Activated CD8-positive, alpha-beta T cell treated with anti-CD3 and anti-CD28 coated beads for 36 hours (primary cell): ENCODE results near the gene OTULIN. TPM values are rescaled to one million over a fixed set of nuclear protein-coding genes. Genes with fewer than 3 reads are reported as not detected.

Experiments used
- ATAC-seq: fragments of 200-7000 bp; cut with Tn5 transposase; one replicate; pipeline ENCODE4 v1.10.0; 2021; ENCODE audit warnings: mild to moderate bottlenecking, moderate library complexity
- CTCF ChIA-PET: fragments of 350-600 bp; sonication (Branson Sonifier 250); formaldehyde crosslinking; loops from one replicate; lab custom pipeline; 2021; ENCODE audit warnings: antibody characterized with exemption; lab: Charles Lee
- POLR2A ChIA-PET: fragments of 350-600 bp; sonication (Branson Sonifier 250); formaldehyde crosslinking; loops from one replicate; lab custom pipeline; 2021; ENCODE audit warnings: antibody characterized with exemption; lab: Charles Lee
- DNase-seq: peaks from one replicate; pipeline ENCODE4 v3.0.0-alpha.2; 2020
- H3K27ac Mint-ChIP-seq: one replicate; pipeline ENCODE4 v1.8.0; 2021; ENCODE audit warnings: mild to moderate bottlenecking, mixed read lengths
- H3K27me3 Mint-ChIP-seq: one replicate; pipeline ENCODE4 v1.8.0; 2021; ENCODE audit warnings: mixed read lengths
- H3K36me3 Mint-ChIP-seq: one replicate; pipeline ENCODE4 v1.8.0; 2021; ENCODE audit warnings: low read depth, mixed read lengths
- H3K4me1 Mint-ChIP-seq: one replicate; pipeline ENCODE4 v1.8.0; 2021; ENCODE audit warnings: low read depth, mixed read lengths
- H3K4me3 Mint-ChIP-seq: one replicate; pipeline ENCODE4 v1.8.0; 2021; ENCODE audit warnings: mild to moderate bottlenecking, moderate library complexity, mixed read lengths
- H3K9me3 Mint-ChIP-seq: one replicate; pipeline ENCODE4 v1.8.0; 2021; ENCODE audit warnings: mixed read lengths
- intact Hi-C: fragments of 100-400 bp; cut with micrococcal nuclease; formaldehyde crosslinking; loops from one replicate; pipeline ENCODE4 v1.10.0; 2022
- total RNA-seq, 2 experiments: library from RNA; stranded (reverse); gene quantifications; one replicate each; pipeline ENCODE4 v1.2.3, GENCODE V29; 2021
- TF ChIP-seq, protein P1 (sequence below): fragments of 200-600 bp; IDR thresholded peaks from one replicate; pipeline ENCODE4 v1.8.0; 2022; ENCODE audit warnings: antibody characterized with exemption, mild to moderate bottlenecking

The OTULIN gene
- total RNA-seq, 2 experiments from 2014 or later: 59.6 to 60.5 TPM

GRCh38 chr5:14693070-14693469 lies 28.6 kb downstream of the OTULIN start:
- Mint-ChIP-seq H3K4me3 (no peak overlapping the region), H3K36me3 (peaks cover 74% of the 10 kb centered on the region), H3K4me1 (peaks cover 8% of the 10 kb centered on the region), H3K27me3 (no peaks in the 10 kb centered on the region), H3K27ac (no peak overlapping the region), H3K9me3 (peaks cover 3% of the 10 kb centered on the region)
- ATAC-seq: no peak
- intact Hi-C loops: no loop called here
- TF ChIP-seq, protein P1, sequence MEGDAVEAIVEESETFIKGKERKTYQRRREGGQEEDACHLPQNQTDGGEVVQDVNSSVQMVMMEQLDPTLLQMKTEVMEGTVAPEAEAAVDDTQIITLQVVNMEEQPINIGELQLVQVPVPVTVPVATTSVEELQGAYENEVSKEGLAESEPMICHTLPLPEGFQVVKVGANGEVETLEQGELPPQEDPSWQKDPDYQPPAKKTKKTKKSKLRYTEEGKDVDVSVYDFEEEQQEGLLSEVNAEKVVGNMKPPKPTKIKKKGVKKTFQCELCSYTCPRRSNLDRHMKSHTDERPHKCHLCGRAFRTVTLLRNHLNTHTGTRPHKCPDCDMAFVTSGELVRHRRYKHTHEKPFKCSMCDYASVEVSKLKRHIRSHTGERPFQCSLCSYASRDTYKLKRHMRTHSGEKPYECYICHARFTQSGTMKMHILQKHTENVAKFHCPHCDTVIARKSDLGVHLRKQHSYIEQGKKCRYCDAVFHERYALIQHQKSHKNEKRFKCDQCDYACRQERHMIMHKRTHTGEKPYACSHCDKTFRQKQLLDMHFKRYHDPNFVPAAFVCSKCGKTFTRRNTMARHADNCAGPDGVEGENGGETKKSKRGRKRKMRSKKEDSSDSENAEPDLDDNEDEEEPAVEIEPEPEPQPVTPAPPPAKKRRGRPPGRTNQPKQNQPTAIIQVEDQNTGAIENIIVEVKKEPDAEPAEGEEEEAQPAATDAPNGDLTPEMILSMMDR: no peak
- DNase-seq: no peak
- ChIA-PET POLR2A (interaction anchor here (1.2 to 2.7 kb wide), 3 partner anchors 9 to 14 kb away, joined by 3 to 13 read pairs (median 3); no protein-coding TSS in a partner anchor), CTCF (no interaction called here)

- no peak overlapping the region for H3K27ac Mint-ChIP-seq
- ChIA-PET POLR2A (interaction anchor here (1.3 to 2.7 kb wide), 2 partner anchors 9 to 12 kb away, joined by 3 to 13 read pairs; no protein-coding TSS in a partner anchor), CTCF (interaction anchor here (0.8 to 1.7 kb wide), 5 partner anchors 10 to 343 kb away, joined by 3 to 14 read pairs (median 3); no protein-coding TSS in a partner anchor)
- H3K9me3 Mint-ChIP-seq: no peaks in the 10 kb centered on the region
- peaks cover 21% of the 10 kb centered on the region for H3K4me1 Mint-ChIP-seq
- H3K27me3 Mint-ChIP-seq: no peaks in the 10 kb centered on the region
- intact Hi-C loops: no loop called here
- no peak overlapping the region for H3K4me3 Mint-ChIP-seq
- TF ChIP-seq, protein P1: no peak
- no peak for ATAC-seq
- H3K36me3 Mint-ChIP-seq: peaks cover 72% of the 10 kb centered on the region
- DNase-seq: no peak
Measured at GRCh38 chr5:14695152-14695551, 30.6 kb downstream of the OTULIN start.

GRCh38 chr5:14696057-14696456 lies 31.5 kb downstream of the OTULIN start:
- Mint-ChIP-seq H3K4me3 (no peak overlapping the region), H3K36me3 (peaks cover 70% of the 10 kb centered on the region), H3K4me1 (peaks cover 21% of the 10 kb centered on the region), H3K9me3 (no peaks in the 10 kb centered on the region), H3K27me3 (no peaks in the 10 kb centered on the region), H3K27ac (no peak overlapping the region)
- no peak for DNase-seq
- ChIA-PET POLR2A (interaction anchor here (1.3 to 2.7 kb wide), 2 partner anchors 8 to 11 kb away, joined by 3 to 13 read pairs; no protein-coding TSS in a partner anchor), CTCF (interaction anchor here (0.9 to 1.1 kb wide), 3 partner anchors 31 to 344 kb away, joined by 3 read pairs; no protein-coding TSS in a partner anchor)
- intact Hi-C loops: no loop called here
- TF ChIP-seq, protein P1: no peak
- ATAC-seq: no peak

- no peaks in the 10 kb centered on the region for H3K9me3 Mint-ChIP-seq
- no peaks in the 10 kb centered on the region for H3K27me3 Mint-ChIP-seq
- ATAC-seq: no peak
- peaks cover 24% of the 10 kb centered on the region for H3K4me1 Mint-ChIP-seq
- no peak overlapping the region for H3K4me3 Mint-ChIP-seq
- peaks cover 74% of the 10 kb centered on the region for H3K36me3 Mint-ChIP-seq
- ChIA-PET POLR2A (no interaction called here), CTCF (no interaction called here)
- DNase-seq: no peak
- H3K27ac Mint-ChIP-seq: no peak overlapping the region
- TF ChIP-seq, protein P1: no peak
- intact Hi-C loops: no loop called here
Measured at GRCh38 chr5:14696851-14697250, 32.3 kb downstream of the OTULIN start.

DNA sequence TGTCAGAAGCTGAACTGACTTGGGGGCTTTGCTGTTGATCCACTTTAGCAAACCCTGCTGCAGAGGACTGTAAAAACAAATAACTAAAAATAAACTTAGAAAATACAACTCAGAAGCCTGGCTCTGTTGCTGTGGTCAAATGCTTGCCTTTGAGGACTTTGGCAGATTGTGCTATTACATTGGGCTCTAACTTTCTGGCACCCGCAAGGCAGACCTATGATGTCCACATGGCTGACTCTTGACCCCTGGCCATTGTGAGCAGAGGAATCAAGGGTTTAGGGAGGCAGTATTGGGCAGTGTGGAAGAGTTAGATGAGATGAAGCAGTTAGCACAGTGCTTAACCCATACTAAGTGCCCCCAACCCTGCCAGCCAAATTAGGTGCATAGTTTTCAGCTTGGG lies 34.0 kb downstream of the OTULIN start:
- peak overlapping the region; percentile 36 for H3K27ac Mint-ChIP-seq
- CTCF ChIA-PET: no interaction called here
- no peaks in the 10 kb centered on the region for H3K9me3 Mint-ChIP-seq
- peaks cover 79% of the 10 kb centered on the region for H3K36me3 Mint-ChIP-seq
- H3K4me3 Mint-ChIP-seq: no peak overlapping the region
- peaks cover 38% of the 10 kb centered on the region for H3K4me1 Mint-ChIP-seq
- no peak for DNase-seq
- ATAC-seq: no peak
- TF ChIP-seq, protein P1: no peak
- POLR2A ChIA-PET: interaction anchor here (1.0 kb wide), 2 partner anchors 17 to 23 kb away, joined by 3 to 5 read pairs; no protein-coding TSS in a partner anchor
- intact Hi-C loops: no loop called here
- H3K27me3 Mint-ChIP-seq: no peaks in the 10 kb centered on the region
